Mesenchymal stem cell (in vitro differentiated cells and primary cell): ENCODE results near the gene ERC2.
A peak's percentile ranks its signal among the peaks of the same experiment; 100 is the strongest.

Experiments
- DNase-seq: peaks from one replicate; pipeline ENCODE4 v3.0.0-alpha.2; 2013
- H2AFZ ChIP-seq: one replicate; pipeline ENCODE4 v1.6.1; 2013; ENCODE audit warnings: low read depth, mild to moderate bottlenecking, control low read depth, inconsistent platforms, low read length, moderate library complexity
- H2AK5ac ChIP-seq: 2 replicates; pipeline ENCODE4 v1.6.1; 2013; ENCODE audit warnings: low read length, moderate library complexity, mild to moderate bottlenecking, inconsistent platforms; ENCODE audit not compliant: severe bottlenecking
- H2BK120ac ChIP-seq: one replicate; pipeline ENCODE4 v1.6.1; 2013; ENCODE audit warnings: low read depth, mild to moderate bottlenecking, inconsistent platforms, low read length, moderate library complexity
- H2BK12ac ChIP-seq, 2 experiments: one replicate each; pipeline ENCODE4 v1.6.1; 2013; ENCODE audit warnings: inconsistent platforms in 2 of 2, low read length in 2 of 2, mild to moderate bottlenecking in 2 of 2, moderate library complexity in 2 of 2, control low read depth in 1 of 2
- H2BK15ac ChIP-seq: one replicate; pipeline ENCODE4 v1.6.1; 2013; ENCODE audit warnings: mild to moderate bottlenecking, low read depth, inconsistent platforms; ENCODE audit not compliant: poor library complexity, severe bottlenecking
- H2BK5ac ChIP-seq: 2 replicates; pipeline ENCODE4 v1.6.1; 2013; ENCODE audit warnings: low read depth, mild to moderate bottlenecking, low read length, control low read depth, inconsistent platforms; ENCODE audit not compliant: poor library complexity, severe bottlenecking
- H3K14ac ChIP-seq, 2 experiments: one replicate each; pipeline ENCODE4 v1.6.1; 2013; ENCODE audit warnings: inconsistent platforms in 2 of 2, low read length in 2 of 2, control low read depth in 1 of 2, mild to moderate bottlenecking in 1 of 2, moderate library complexity in 1 of 2
- H3K18ac ChIP-seq, 2 experiments: one replicate each; pipeline ENCODE4 v1.6.1; 2013; ENCODE audit warnings: inconsistent platforms in 2 of 2, low read length in 2 of 2, control low read depth in 1 of 2, low read depth in 1 of 2, mild to moderate bottlenecking in 1 of 2
- H3K23ac ChIP-seq, 2 experiments: one replicate each; pipeline ENCODE4 v1.6.1; 2013; ENCODE audit warnings: inconsistent platforms in 2 of 2, low read length in 2 of 2, mild to moderate bottlenecking in 2 of 2, moderate library complexity in 2 of 2, control low read depth in 1 of 2
- H3K27ac ChIP-seq: 2 replicates; pipeline ENCODE4 v1.5.1; 2013; ENCODE audit warnings: mild to moderate bottlenecking, moderate library complexity, low read length, control low read depth, inconsistent platforms; ENCODE audit not compliant: poor library complexity, severe bottlenecking
- H3K27me3 ChIP-seq, 2 experiments: 2 replicates each; pipeline versions ENCODE4 v1.6.1 to v1.7.0; 2013; ENCODE audit warnings: low read length in 2 of 2, mild to moderate bottlenecking in 2 of 2, moderate library complexity in 2 of 2, control low read depth in 1 of 2, inconsistent platforms in 1 of 2; ENCODE audit not compliant: control insufficient read depth in 1 of 2, insufficient read depth in 1 of 2
- H3K36me3 ChIP-seq, 2 experiments: 2 replicates each; pipeline versions ENCODE4 v1.6.1 to v1.7.0; 2013; ENCODE audit warnings: low read length in 2 of 2, control low read depth in 1 of 2, inconsistent platforms in 1 of 2, low read depth in 1 of 2, mild to moderate bottlenecking in 1 of 2; ENCODE audit not compliant: insufficient read depth in 2 of 2, control insufficient read depth in 1 of 2
- H3K4ac ChIP-seq, 2 experiments: one replicate each; pipeline ENCODE4 v1.6.1; 2013; ENCODE audit warnings: inconsistent platforms in 2 of 2, low read length in 2 of 2, mild to moderate bottlenecking in 2 of 2, moderate library complexity in 2 of 2, control low read depth in 1 of 2, low read depth in 1 of 2
- H3K4me1 ChIP-seq: 2 replicates; pipeline ENCODE4 v1.6.1; 2013; ENCODE audit warnings: low read depth, low read length, control low read depth; ENCODE audit not compliant: control insufficient read depth, insufficient read depth
- H3K4me2 ChIP-seq: 2 replicates; pipeline ENCODE4 v1.6.1; 2013; ENCODE audit warnings: low read length, mild to moderate bottlenecking, inconsistent platforms; ENCODE audit not compliant: poor library complexity, severe bottlenecking
- H3K4me3 ChIP-seq, 2 experiments: 2 replicates each; pipeline versions ENCODE4 v1.5.1 to v1.7.0; 2013; ENCODE audit warnings: low read length in 2 of 2, mild to moderate bottlenecking in 2 of 2, control low read depth in 1 of 2, low read depth in 1 of 2; ENCODE audit not compliant: insufficient read depth in 1 of 2
- H3K79me1 ChIP-seq: replicated peaks from 2 replicates; pipeline ENCODE4 v1.6.1; 2013; ENCODE audit warnings: mild to moderate bottlenecking, control low read depth, low read length, inconsistent platforms; ENCODE audit not compliant: poor library complexity, severe bottlenecking
- H3K9ac ChIP-seq: 2 replicates; pipeline ENCODE4 v1.7.0; 2013; ENCODE audit warnings: mild to moderate bottlenecking, low read length, moderate library complexity
- H3K9me3 ChIP-seq: 2 replicates; pipeline ENCODE4 v1.7.0; 2013; ENCODE audit warnings: mild to moderate bottlenecking, low read length; ENCODE audit not compliant: control insufficient read depth
- H4K8ac ChIP-seq: one replicate; pipeline ENCODE4 v1.6.1; 2013; ENCODE audit warnings: inconsistent platforms, mild to moderate bottlenecking, low read length, moderate library complexity
- H4K91ac ChIP-seq: one replicate; pipeline ENCODE4 v1.6.1; 2013; ENCODE audit warnings: mild to moderate bottlenecking, low read length, inconsistent platforms
- WGBS: methylation state at CpG from one replicate; pipeline ENCODE4 v1.1.7; 2013; ENCODE audit warnings: mixed read lengths; 5-methylcytosine and 5-hydroxymethylcytosine counted together

ERC2 gene

GRCh38 chr3:55565521-55565920 is 902.7 kb downstream of the ERC2 start:
- no peak overlapping the region for H2BK12ac ChIP-seq
- DNase-seq, result no peak
- 95% methylated on average over 3 of the region's 3 CpGs for WGBS
- no peaks in the 10 kb centered on the region for H3K79me1 ChIP-seq
- no peaks in the 10 kb centered on the region for H3K36me3 ChIP-seq
- H2BK5ac ChIP-seq, result no peak overlapping the region
- H4K8ac ChIP-seq, result no peak overlapping the region
- no peak overlapping the region for H3K27ac ChIP-seq
- H2AK5ac ChIP-seq, result no peak overlapping the region
- H3K4me2 ChIP-seq, result no peak overlapping the region
- no peak overlapping the region for H3K23ac ChIP-seq
- H2BK120ac ChIP-seq, result no peak overlapping the region
- H3K9ac ChIP-seq, result no peak overlapping the region
- H3K4ac ChIP-seq, result no peak overlapping the region
- no peak overlapping the region for H3K4me3 ChIP-seq
- no peaks in the 10 kb centered on the region for H3K9me3 ChIP-seq
- H2AFZ ChIP-seq, result no peak overlapping the region
- peaks cover 0 to 24% of the 10 kb centered on the region in 2 experiments for H3K27me3 ChIP-seq
- H2BK15ac ChIP-seq, result no peak overlapping the region
- no peak overlapping the region for H4K91ac ChIP-seq
- no peak overlapping the region for H3K18ac ChIP-seq
- H3K14ac ChIP-seq, result no peak overlapping the region
- peaks cover 8% of the 10 kb centered on the region for H3K4me1 ChIP-seq

GRCh38 chr3:55564726-55565125 is 903.5 kb downstream of the ERC2 start:
- Histone ChIP-seq H3K9me3 (no peaks in the 10 kb centered on the region), H3K18ac (peak overlapping the region in 1 of 2 experiments; percentile 55), H2BK120ac (peak overlapping the region; percentile 21), H2BK15ac (no peak overlapping the region), H3K27ac (no peak overlapping the region), H2BK12ac (no peak overlapping the region), H4K91ac (no peak overlapping the region), H3K9ac (no peak overlapping the region), H2AK5ac (no peak overlapping the region), H2AFZ (no peak overlapping the region), H2BK5ac (no peak overlapping the region), H3K14ac (no peak overlapping the region), H3K23ac (no peak overlapping the region), H3K4me2 (no peak overlapping the region), H3K4me1 (peaks cover 6% of the 10 kb centered on the region), H3K4ac (no peak overlapping the region), H3K4me3 (no peak overlapping the region), H3K27me3 (peaks cover 0 to 18% of the 10 kb centered on the region in 2 experiments), H4K8ac (no peak overlapping the region), H3K36me3 (no peaks in the 10 kb centered on the region), H3K79me1 (no peaks in the 10 kb centered on the region)
- DNase-seq, result peak; percentile 79
- 51% methylated on average over 6 of the region's 6 CpGs for WGBS

GRCh38 chr3:55562700-55563099 is 905.6 kb downstream of the ERC2 start:
- Histone ChIP-seq H2BK15ac (no peak overlapping the region), H2AFZ (no peak overlapping the region), H3K14ac (no peak overlapping the region), H2BK12ac (no peak overlapping the region), H3K4me1 (peaks cover 6% of the 10 kb centered on the region), H3K27ac (no peak overlapping the region), H2AK5ac (no peak overlapping the region), H3K4ac (no peak overlapping the region), H4K91ac (no peak overlapping the region), H3K79me1 (no peaks in the 10 kb centered on the region), H3K36me3 (no peaks in the 10 kb centered on the region), H2BK120ac (no peak overlapping the region), H2BK5ac (no peak overlapping the region), H3K4me3 (no peak overlapping the region), H4K8ac (no peak overlapping the region), H3K18ac (no peak overlapping the region), H3K9ac (no peak overlapping the region), H3K4me2 (no peak overlapping the region), H3K9me3 (no peaks in the 10 kb centered on the region), H3K23ac (no peak overlapping the region), H3K27me3 (peaks cover 0 to 18% of the 10 kb centered on the region in 2 experiments)
- no peak for DNase-seq
- WGBS, result 100% methylated on average over 1 of the region's 1 CpG

- WGBS, result 91% methylated on average over 7 of the region's 7 CpGs
- no peaks in the 10 kb centered on the region for H3K36me3 ChIP-seq
- no peak overlapping the region for H2BK12ac ChIP-seq
- H3K4me2 ChIP-seq, result no peak overlapping the region
- no peak overlapping the region for H3K23ac ChIP-seq
- peaks cover 2% of the 10 kb centered on the region for H3K4me1 ChIP-seq
- no peak overlapping the region for H2AK5ac ChIP-seq
- H3K9ac ChIP-seq, result no peak overlapping the region
- H2BK15ac ChIP-seq, result no peak overlapping the region
- no peaks in the 10 kb centered on the region for H3K9me3 ChIP-seq
- no peak overlapping the region for H3K14ac ChIP-seq
- no peak for DNase-seq
- H3K27ac ChIP-seq, result no peak overlapping the region
- no peak overlapping the region for H2BK5ac ChIP-seq
- no peak overlapping the region for H2AFZ ChIP-seq
- H3K4ac ChIP-seq, result no peak overlapping the region
- no peak overlapping the region for H4K8ac ChIP-seq
- peaks cover 0 to 28% of the 10 kb centered on the region in 2 experiments for H3K27me3 ChIP-seq
- H4K91ac ChIP-seq, result no peak overlapping the region
- no peak overlapping the region for H3K4me3 ChIP-seq
- no peak overlapping the region for H2BK120ac ChIP-seq
- H3K18ac ChIP-seq, result no peak overlapping the region
- H3K79me1 ChIP-seq, result no peaks in the 10 kb centered on the region
Observed at GRCh38 chr3:55559500-55560423, 908.5 kb downstream of the ERC2 start.
